HL-60/S4 treated with retinoic acid at 250 ng/mL for 4 days and 3 days (cell line): ENCODE measurements around the gene LCE3A.
"Not testable (repeated sequence)": the region's sequence is repeated elsewhere in the genome, so short reads cannot be mapped to it uniquely, and the experiment has no call there.

ENCODE experiments used
- in situ Hi-C: fragments of 300-500 bp; cut with MboI; formaldehyde crosslinking; loops from 2 replicates; pipeline ENCODE4 v1.7.0; 2022; ENCODE audit warnings: low sequenced_read_pairs

Gene LCE3A, protein sequence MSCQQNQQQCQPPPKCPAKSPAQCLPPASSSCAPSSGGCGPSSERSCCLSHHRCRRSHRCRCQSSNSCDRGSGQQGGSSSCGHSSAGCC

DNA sequence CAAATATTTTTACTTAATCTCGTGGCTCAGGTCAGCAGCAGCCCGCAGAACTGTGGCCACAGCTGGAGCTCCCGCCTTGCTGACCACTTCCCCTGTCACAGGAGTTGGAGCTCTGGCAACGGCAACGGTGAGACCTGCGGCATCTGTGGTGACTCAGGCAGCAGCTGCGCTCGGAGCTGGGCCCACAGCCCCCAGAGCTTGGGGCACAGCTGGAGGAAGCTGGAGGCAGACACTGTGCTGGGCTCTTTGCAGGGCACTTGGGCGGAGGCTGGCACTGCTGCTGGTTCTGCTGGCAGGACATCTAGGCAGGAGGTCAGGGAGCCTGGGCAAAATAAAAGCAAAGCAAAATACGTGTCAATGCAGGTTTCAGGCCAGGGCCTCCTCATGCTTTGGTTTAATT is at the start of gene LCE3A:
Gene LCE3A, minus strand, starts transcription at position 301 of the 400 bp plus-strand sequence. Its CDS starts 0 bp downstream, at position 301.
- in situ Hi-C loops = no loop called here

DNA sequence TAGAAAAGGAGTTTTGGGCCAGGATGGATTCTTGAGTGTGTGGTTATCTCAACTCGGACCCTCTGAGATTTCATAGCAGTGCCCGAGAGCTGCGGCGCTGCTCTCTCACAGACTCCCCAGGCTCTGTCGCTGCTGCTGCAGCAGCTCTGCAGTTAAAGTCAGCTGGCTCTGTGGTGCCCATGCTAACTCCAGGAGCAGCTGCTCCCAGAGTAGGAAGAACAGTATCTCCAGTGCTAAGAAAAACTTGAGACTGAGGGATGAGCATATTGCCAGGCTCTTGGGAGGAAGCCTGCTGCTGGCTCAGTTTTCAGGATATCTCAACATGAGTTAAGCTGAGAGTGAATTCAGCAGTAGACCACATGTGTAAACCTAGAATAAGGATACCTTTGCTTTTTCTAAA is 44.7 kb upstream of the LCE3A start:
- in situ Hi-C loops = no loop called here

DNA sequence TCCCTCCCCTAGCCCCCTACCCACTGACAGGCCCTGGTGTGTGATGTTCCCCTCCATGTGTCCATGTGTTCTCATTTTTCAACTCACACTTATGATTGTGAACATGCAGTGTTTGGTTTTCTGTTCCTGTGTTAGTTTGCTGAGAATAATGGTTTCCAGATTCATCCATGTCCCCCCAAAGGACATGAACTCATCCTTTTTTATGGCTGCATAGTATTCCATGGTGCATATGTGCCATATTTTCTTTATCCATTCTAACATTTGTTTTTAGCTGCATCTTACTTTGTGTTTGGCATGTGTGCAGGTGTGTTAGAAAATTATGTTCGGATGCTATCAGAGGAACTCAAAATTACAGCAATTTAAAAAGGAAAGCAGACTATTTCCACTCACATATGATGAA is 43.3 kb upstream of the LCE3A start:
- in situ Hi-C loops = not testable (repeated sequence)

DNA sequence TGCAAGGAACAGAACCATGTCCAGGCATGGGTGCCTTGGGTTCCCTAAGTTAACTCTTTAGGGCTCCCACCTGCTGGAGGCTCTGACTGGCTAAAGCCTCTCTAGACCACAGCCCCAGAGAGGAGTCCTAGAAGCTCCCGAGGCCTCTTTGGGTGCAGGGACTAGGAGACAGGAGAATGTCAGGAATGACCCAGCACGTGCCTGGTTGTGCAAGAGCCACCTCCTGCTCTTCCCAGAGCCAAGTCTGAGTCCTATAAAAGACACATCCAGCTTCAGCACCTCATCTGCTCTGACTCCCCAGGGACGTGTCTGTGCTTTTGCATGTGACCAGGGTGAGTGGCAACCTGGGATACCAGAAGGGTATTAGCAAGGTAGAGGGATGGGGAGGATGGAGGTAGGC is 40.2 kb upstream of the LCE3A start, which contains the start of gene LCE2D:
Gene LCE2D, plus strand, starts transcription at position 283 of the 400 bp plus-strand sequence. CDS start 726 bp downstream, outside the sequence.
- in situ Hi-C loops = no loop called here

DNA sequence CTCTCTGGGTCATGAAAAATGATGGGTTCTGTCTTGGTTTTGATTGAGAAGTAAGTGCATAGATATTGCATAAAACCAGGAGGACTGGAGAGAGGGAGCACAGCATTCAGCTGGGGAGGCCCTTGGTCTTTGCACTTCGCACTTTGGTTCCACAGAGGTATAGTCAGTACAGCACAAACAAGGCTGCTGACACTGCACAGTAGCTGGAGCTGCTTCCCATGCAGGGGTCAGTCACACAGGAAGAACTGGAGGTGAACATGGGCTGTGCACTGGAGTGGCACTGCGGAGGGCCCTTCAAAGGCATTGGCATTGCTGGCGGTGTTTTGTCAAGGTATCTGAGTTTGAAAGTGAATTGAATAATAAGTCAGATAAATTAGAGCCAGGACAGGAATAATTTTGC is 35.7 kb upstream of the LCE3A start:
- in situ Hi-C loops = no loop called here

DNA sequence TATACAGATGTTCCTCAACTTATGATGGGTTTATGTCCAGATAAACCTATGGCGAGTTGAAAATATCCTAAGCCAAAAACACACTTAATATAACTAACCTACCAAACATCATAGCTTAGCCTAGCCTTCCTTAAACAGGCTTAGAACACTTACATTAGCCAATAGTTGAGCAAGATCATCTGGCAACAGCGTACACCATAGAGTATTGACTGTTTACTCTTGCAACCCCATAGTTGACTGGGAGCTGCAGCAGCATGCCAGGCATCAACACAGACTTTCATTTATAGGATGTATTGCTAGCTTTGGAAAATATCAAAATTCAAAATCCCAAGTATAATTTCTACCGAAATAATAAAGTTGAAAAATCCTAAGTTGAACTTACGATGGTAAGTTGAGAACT is 34.8 kb upstream of the LCE3A start:
- in situ Hi-C loops = no loop called here

DNA sequence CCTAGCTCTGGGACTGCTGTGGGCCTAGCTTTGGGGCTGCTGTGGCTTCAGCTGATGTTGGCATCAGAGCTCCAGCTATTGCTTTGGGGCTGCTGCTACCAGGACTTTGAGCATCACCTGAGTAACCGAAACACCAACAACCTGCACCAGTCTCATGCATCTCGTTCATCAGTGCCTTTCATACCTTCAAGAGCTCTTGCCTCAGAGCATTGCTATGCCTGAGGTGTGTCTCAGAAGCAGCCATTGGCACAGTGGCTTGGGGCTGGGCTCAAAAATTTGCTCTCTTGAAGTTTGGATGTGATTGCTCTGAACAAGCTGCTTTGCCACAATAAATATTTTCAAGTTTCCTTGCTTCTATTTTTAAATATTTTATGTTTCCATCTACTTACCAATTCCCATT is 33.6 kb upstream of the LCE3A start:
- in situ Hi-C loops = no loop called here

DNA sequence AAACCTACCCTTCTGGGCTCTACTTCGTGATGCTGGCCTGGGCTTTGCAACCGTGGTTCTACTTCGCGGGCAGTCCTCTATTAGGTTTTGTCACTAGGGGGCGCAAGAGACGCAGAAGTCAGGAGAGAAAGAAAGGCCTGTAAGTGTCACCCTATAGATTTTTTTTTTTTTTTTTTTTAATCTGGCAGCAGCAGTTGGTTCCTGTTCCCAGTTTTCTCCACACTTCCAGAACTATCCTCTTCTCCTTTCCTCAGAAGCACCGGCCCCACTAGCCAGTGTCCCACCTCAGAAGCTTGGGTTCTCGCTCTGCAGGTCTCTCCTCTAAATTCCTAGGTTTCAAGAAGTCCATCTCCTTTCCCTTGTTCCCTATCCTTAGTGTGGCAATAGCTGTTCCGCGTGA is 31.2 kb upstream of the LCE3A start:
- in situ Hi-C loops = no loop called here

DNA sequence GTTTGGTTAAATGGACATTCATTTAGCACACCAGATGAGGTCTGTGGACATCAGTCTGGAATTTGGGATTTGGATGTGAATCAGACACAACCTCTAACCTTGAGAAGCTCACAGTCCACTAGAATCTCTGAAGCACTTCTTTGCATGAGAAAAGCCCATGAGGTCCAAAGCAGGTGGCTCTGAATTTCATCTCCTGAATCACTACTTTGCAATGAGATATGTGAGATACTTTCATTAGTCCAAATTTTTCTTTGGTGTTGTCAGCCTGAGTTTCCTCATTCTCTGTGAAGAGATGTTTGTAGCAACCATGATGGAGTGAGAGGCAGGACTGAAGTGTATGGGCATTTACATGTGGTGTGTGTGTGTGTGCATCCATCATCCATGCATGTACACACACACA is 23.8 kb upstream of the LCE3A start:
- in situ Hi-C loops = no loop called here

DNA sequence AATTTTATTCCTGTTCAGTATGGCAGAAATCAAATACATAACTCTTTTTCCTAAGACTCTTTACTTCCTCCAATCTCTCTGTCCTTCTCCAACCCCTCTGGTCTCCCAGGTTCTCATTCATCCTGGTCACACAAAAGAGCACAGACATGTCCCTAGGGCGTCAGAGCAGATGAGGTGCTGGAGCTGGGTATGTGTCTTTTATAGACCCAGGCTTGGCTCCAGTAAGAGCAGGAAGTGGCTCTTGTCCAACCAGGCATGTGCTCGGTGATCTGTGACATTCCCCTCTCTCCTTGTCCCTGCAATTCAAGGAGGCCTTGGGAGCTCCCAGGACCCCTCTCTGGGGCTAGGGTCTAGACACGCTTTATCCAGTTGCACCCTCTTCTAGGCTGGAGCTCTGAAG is 22.2 kb upstream of the LCE3A start:
- in situ Hi-C loops = no loop called here

DNA sequence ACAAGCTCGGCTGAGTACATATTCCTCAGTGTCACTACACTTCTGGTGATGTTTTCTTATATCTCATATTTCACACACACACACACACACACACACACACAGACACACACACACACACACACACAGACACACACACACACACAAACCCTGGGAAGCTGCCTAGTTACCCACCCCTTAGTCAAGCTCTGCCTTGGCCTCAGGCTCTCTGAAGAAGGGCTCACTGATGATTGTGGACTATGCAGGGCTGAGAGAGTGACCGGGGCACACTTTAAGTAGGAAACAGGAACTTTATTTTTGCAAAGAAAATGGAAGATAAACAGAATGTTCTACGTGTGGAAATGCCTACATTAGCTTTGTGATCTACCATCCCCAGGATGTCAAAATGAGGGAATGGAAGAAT is 21.0 kb upstream of the LCE3A start:
- in situ Hi-C loops = no loop called here

DNA sequence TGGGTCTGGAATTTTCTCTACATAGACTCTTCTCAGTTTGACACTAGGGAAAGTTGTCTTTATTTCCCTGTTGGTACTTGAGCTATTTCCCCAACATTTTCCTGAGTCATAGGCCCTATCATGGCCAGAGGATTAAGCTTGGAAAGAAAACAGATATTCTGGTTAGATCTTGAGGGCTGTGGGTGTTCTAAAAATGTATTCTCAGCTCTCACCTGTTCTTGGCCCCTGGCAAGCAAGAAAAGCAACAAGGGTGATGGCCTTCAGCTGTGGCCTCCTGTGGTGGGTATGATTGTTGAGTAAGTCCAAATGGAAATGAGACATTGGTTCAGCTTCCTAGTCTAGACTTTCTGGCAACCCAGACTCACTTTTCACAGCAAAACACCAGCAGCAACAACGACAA is 17.4 kb upstream of the LCE3A start:
- in situ Hi-C loops = no loop called here

DNA sequence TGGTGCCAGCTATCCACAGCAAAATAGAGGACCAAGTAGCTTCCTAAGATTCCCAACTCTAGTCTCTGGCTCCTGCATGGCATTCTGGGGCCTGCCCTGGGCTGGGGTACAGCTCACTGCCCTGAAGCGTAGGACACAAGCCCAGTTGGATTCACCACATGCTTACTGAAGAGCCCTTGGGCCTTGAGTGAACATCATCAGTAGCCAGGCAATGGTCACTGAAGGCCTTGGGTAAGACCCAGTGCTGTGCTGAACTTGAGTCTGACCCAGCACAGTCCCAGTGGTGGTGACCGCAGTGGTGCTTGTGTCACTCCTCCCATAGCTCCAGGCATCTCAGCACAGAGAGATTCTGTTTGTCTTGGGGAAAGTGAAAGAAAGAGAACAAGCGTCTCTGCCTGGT is 7.7 kb upstream of the LCE3A start:
- in situ Hi-C loops = no loop called here

DNA sequence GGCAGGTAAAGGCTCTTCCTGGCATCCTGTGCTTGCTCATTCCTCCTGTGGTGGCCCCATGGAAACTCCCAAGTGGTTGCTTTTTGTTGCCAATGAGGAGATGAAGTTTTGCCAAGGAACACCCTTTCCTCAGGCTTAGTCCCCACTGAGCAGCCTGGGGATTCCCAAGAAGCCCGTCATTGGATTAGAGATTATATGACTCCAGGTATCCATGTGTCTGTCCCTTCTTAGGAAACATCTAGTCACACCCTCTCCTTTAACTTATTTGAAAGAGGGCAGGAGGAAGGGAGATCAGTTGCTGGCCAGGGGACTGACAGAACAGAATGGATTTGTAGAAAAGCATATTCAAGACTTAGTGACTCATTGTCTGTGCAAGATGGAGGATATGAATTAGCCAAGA is 3.8 kb upstream of the LCE3A start:
- in situ Hi-C loops = no loop called here

DNA sequence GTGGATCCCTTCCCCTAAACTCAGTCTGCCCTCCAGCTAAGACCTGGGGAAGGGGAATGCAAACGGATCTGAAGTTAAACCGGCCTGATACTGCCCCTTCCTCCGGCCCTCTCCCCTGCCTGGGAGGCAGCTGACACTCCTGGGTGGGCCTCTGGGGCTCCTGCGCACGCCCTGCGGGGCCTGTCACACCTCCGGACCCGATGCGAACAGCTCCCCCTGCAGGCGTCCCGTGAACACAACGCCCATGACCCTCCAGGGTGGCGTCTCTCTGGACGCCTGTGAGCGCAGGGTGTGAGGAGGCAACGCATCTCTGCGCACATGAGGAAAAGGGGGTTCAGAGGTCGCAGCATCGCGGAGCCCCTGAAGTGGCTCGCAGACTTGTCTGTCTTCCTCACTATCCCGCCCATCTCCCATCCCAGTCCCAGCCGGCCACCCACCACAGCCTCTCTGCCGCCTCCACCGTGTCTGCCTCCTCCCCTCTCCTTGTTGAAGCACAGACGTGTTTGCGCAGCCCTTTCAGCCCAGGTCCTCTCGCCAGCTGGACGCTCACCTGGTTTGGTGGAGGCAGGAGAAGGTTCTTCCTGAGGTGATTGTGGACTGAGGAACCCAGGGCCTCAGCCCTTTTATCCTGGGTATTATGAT is 421 bp upstream of the LCE3A start:
- in situ Hi-C loops = no loop called here

DNA sequence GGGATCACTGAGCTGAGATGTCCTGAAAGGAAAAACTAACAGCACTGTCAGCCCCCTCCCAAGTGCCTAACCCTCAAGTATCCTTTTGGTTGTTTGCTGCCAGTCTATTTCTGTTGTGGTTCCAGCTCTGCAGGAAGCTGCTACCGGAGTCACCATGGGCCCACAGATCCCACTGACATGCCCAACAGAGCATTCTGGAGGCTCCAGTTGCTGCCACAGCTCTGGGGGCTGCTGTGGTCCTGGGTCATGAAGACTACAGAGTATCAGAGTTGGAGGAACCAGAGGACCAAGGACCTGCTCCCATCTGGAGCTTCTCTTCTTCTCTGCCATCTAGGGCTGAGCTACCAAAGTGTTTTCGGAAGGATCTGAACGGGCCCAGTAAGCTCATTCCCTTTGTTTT is 910 bp downstream of the LCE3A start:
- in situ Hi-C loops = no loop called here

DNA sequence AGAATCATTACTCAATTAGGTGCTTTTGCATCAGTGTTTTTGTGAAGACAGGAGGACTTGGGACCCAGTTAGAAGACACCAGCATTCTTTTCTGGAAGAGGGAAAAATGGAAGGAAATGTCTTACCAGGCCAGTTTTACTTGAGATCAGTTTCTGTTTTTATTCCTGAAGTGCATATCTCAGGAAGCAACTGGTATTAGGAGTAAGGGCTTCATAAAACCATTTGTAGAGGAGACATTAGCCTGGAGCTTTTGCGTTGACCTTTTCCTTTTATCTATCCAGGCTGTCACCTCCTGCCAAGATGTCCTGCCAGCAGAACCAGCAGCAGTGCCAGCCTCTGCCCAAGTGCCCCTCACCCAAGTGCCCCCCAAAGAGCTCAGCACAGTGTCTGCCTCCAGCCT is 9.4 kb downstream of the LCE3A start, which contains the start of gene LCE3B:
Gene LCE3B, plus strand, starts transcription at position 301 of the 400 bp plus-strand sequence. Its CDS starts 0 bp downstream, at position 301.
- in situ Hi-C loops = no loop called here

DNA sequence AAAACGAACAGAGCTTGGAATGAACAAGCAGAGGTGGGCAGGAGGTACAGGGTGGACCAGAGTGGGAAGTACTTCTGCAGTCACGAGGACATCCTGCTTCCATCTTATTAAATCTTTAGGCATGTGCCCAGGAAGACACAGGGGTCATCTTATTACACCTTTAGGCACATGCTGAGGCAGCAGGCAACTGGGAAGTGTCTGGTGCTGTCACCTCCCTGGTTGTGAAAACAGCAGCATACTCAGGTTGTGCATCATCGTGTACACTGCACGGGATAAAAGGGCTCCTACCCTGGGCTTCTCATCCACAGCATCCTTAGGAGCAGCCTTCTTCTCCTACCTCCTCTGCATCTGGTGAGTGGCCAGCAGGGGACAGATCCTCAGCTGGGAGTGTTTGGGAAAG is 23.0 kb downstream of the LCE3A start, which contains the start of gene LCE3C:
Gene LCE3C, plus strand, starts transcription at position 301 of the 400 bp plus-strand sequence. CDS start 498 bp downstream, outside the sequence.
- in situ Hi-C loops = no loop called here

DNA sequence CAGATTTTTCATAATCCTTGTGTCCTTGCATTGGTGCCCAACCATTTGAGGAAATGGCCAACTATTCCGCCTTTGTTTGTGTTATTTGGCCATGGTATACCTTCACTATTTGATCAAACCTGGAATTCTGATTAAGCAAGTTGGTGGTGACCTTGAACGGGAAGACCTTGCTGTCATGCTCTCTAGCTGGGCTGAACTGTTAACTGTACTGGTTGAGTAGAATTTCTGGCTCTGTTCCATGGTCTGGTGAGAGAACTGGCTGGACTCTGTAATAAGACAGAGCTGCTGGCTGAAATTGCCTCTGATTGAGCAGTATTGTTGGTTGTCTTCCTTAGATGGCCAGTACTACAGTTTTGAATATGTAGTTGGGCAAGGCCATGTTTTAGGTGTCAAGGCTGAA is 25.9 kb downstream of the LCE3A start:
- in situ Hi-C loops = no loop called here

DNA sequence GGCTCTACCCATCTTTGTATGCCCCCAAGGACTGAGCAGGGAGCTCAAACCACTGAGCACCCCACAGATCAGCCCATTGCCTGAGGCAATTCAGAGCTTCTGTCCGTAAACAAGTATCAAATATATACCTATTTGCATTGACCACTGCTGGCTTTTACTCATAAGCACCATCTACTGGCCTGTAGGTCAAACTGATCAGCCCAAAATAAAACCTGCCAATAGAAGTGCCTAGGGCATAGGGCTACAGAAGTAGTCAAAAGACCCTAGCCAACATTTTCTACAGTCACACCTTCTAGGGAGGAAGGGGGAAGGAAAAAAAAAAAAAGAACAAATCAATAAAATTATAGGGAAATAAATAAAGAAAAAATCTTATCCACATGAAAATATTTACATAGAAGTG is 37.3 kb downstream of the LCE3A start:
- in situ Hi-C loops = no loop called here

DNA sequence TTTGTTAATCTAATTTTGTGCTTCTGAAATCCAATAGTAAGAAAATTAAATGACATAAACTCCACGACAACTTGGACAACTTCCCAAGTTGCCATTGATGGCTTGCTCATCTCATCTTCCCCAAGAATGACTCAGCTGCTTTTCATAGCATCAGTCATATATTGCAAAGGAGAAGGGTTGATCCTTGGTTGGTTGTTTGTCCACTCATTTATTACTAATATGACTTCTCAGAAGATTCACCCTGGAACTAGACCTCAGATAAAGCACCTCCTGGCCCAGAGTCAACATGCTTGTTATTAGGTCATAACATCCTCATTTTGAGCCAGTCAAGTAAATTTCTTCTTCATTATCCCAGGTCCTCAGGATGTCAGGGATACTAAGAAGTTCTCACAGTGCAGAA is 40.3 kb downstream of the LCE3A start:
- in situ Hi-C loops = no loop called here

DNA sequence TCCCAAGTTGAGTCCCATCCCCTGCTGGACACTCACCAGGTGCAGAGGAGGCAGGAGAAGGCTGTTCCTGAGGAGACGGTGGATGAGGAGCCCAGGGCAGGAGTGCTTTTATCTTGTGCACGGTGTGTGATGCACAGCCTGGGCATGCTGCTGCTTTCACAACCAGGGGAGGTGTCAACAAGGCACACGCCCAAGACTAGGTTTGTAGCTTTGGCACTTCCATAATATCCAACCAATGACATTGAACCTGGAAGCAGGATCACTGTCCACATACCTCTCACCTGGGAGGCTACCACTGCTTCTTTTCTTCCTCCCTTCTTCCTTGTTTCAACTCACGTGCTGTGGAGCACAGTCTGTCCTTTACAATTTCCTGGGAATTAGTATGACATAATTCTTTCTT is 42.5 kb downstream of the LCE3A start, which contains the start of gene LCE3D:
Gene LCE3D, minus strand, starts transcription at position 84 of the 400 bp plus-strand sequence. CDS start 580 bp downstream, outside the sequence.
- in situ Hi-C loops = no loop called here

DNA sequence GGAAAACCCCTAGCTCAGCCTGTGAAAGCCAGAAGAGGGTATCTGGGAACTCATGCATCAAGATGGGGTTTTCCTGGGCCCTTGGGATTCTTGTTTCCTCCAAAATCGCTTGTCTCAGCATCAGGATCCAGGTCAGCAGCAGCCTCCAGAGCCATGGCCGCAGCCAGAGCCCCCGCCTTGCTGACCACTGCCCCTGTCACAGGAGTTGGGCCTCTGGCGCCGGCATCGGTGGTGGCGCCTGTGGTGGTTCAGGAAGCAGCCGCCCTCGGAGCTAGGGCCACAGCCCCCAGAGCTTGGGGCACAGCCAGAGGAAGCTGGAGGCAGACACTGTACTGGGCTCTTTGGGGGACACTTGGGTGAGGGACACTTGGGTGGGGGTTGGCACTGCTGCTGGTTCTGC is 43.4 kb downstream of the LCE3A start:
- in situ Hi-C loops = not testable (repeated sequence)
